HEK293 (cell line): ENCODE data around the gene GET3.
A peak's percentile ranks its signal among the peaks of the same experiment; 100 is the strongest.

Experiments used
- CTCF ChIA-PET: fragments of 350-600 bp; formaldehyde crosslinking; extraction: SDS; loops from one replicate; lab custom pipeline; 2021; ENCODE audit warnings: antibody characterized with exemption; lab: Yijun Ruan, JAX
- POLR2A ChIA-PET: fragments of 300-600 bp; formaldehyde crosslinking; extraction: SDS; loops from one replicate; lab custom pipeline; 2020; ENCODE audit warnings: antibody characterized with exemption, inconsistent platforms; lab: Yijun Ruan, JAX
- H3K27ac ChIP-seq: fragments of 200-500 bp; sonication (Bioruptor generic); 2 replicates; pipeline ENCODE4 v1.5.1; 2014; ENCODE audit warnings: low read depth, low read length, control low read depth, inconsistent platforms; ENCODE audit errors: extremely low read depth
- H3K36me3 ChIP-seq, 2 experiments: fragments of 200-500 bp in 1 of 2; sonication (Bioruptor generic) in 1 of 2; 1 replicate in 1 of 2; 2 replicates in 1 of 2; pipeline ENCODE4 v1.5.1; 2014 to 2017; ENCODE audit warnings: inconsistent platforms in 2 of 2, low read length in 2 of 2; ENCODE audit not compliant: control insufficient read depth in 2 of 2, insufficient read depth in 1 of 2
- H3K4me1 ChIP-seq: fragments of 200-500 bp; sonication (Bioruptor generic); 2 replicates; pipeline ENCODE4 v1.5.1; 2014; ENCODE audit warnings: mild to moderate bottlenecking, low read length, inconsistent platforms; ENCODE audit not compliant: control insufficient read depth, insufficient read depth
- H3K4me3 ChIP-seq: 2 replicates; pipeline ENCODE4 v1.5.1; 2011; ENCODE audit warnings: low read depth, mild to moderate bottlenecking, control low read depth, low read length, moderate library complexity
- H3K9me3 ChIP-seq: fragments of 200-500 bp; sonication (Bioruptor generic); 2 replicates; pipeline ENCODE4 v1.5.1; 2014; ENCODE audit warnings: low read depth, low read length, inconsistent platforms; ENCODE audit not compliant: control insufficient read depth, insufficient read depth
- GLI2 ChIP-seq: fragments of 450-650 bp; formaldehyde crosslinking; IDR thresholded peaks from 2 replicates; pipeline ENCODE4; 2017; ENCODE audit warnings: missing biosample characterization, missing genetic modification characterization, low read depth, borderline replicate concordance
- IKZF3 ChIP-seq: fragments of 450-650 bp; IDR thresholded peaks from 2 replicates; pipeline ENCODE4 v1.5.0; 2018; ENCODE audit warnings: missing biosample characterization, mild to moderate bottlenecking, missing genetic modification characterization, moderate library complexity
- INSM2 ChIP-seq: fragments of 450-650 bp; formaldehyde crosslinking; IDR thresholded peaks from 2 replicates; pipeline ENCODE4 v1.5.1; 2016; ENCODE audit warnings: missing biosample characterization, missing genetic modification characterization
- KLF17 ChIP-seq: fragments of 450-650 bp; formaldehyde crosslinking; IDR thresholded peaks from 2 replicates; pipeline ENCODE4 v1.5.1; 2016; ENCODE audit warnings: missing biosample characterization, missing genetic modification characterization
- OSR2 ChIP-seq: fragments of 450-650 bp; formaldehyde crosslinking; IDR thresholded peaks from 2 replicates; pipeline ENCODE4 v1.5.1; 2016; ENCODE audit warnings: missing biosample characterization, missing genetic modification characterization
- PATZ1 ChIP-seq: fragments of 450-650 bp; formaldehyde crosslinking; IDR thresholded peaks from 2 replicates; pipeline ENCODE4 v1.5.1; 2016; ENCODE audit warnings: missing biosample characterization, missing genetic modification characterization
- SP7 ChIP-seq: fragments of 450-650 bp; formaldehyde crosslinking; IDR thresholded peaks from 2 replicates; pipeline ENCODE4 v1.5.1; 2016; ENCODE audit warnings: missing biosample characterization, missing genetic modification characterization
- ZBTB17 ChIP-seq: fragments of 450-650 bp; formaldehyde crosslinking; IDR thresholded peaks from 2 replicates; pipeline ENCODE4 v1.5.1; 2016; ENCODE audit warnings: missing biosample characterization, missing genetic modification characterization
- ZEB2 ChIP-seq: fragments of 450-650 bp; formaldehyde crosslinking; IDR thresholded peaks from 2 replicates; pipeline ENCODE4 v1.5.1; 2016; ENCODE audit warnings: missing biosample characterization, missing genetic modification characterization
- ZIC2 ChIP-seq: fragments of 450-650 bp; formaldehyde crosslinking; IDR thresholded peaks from 2 replicates; pipeline ENCODE4 v1.5.1; 2016; ENCODE audit warnings: missing biosample characterization, missing genetic modification characterization
- ZNF155 ChIP-seq: fragments of 450-650 bp; formaldehyde crosslinking; IDR thresholded peaks from 2 replicates; pipeline ENCODE4 v1.5.1; 2016; ENCODE audit warnings: missing biosample characterization, missing genetic modification characterization
- ZNF184 ChIP-seq: fragments of 450-650 bp; IDR thresholded peaks from 2 replicates; pipeline ENCODE4 v1.5.1; 2018; ENCODE audit warnings: missing biosample characterization, mild to moderate bottlenecking, missing genetic modification characterization
- ZNF280C ChIP-seq: fragments of 450-650 bp; formaldehyde crosslinking; IDR thresholded peaks from 2 replicates; pipeline ENCODE4 v1.5.1; 2016; ENCODE audit warnings: missing biosample characterization, missing genetic modification characterization
- ZNF398 ChIP-seq: fragments of 450-650 bp; formaldehyde crosslinking; IDR thresholded peaks from 2 replicates; pipeline ENCODE4 v1.5.1; 2017; ENCODE audit warnings: missing biosample characterization, missing genetic modification characterization
- ZNF629 ChIP-seq: fragments of 450-650 bp; formaldehyde crosslinking; IDR thresholded peaks from 2 replicates; pipeline ENCODE4 v1.5.1; 2017; ENCODE audit warnings: missing biosample characterization, missing genetic modification characterization
- ZNF639 ChIP-seq: fragments of 450-650 bp; formaldehyde crosslinking; IDR thresholded peaks from 2 replicates; pipeline ENCODE4 v1.5.1; 2016; ENCODE audit warnings: missing biosample characterization, missing genetic modification characterization
- ZSCAN16 ChIP-seq: fragments of 450-650 bp; formaldehyde crosslinking; IDR thresholded peaks from 2 replicates; pipeline ENCODE4 v1.5.1; 2016; ENCODE audit warnings: missing biosample characterization, missing genetic modification characterization
- ZXDB ChIP-seq: fragments of 450-650 bp; formaldehyde crosslinking; IDR thresholded peaks from 2 replicates; pipeline ENCODE4 v1.5.1; 2016; ENCODE audit warnings: missing biosample characterization, missing genetic modification characterization

GET3 gene

GRCh38 chr19:12748489-12748888 is 11.2 kb downstream of the GET3 start:
- H3K9me3 ChIP-seq: no peaks in the 10 kb centered on the region
- ChIA-PET POLR2A (no interaction called here), CTCF (interaction anchor here (1.4 to 4.8 kb wide), 2 partner anchors 9 kb away, joined by 14 to 31 read pairs; no protein-coding TSS in a partner anchor)
- TF ChIP-seq ZNF280C (tag by site-specific recombination) (no peak), IKZF3 (tag by site-specific recombination) (0 out of 2 replicates have a peak, but pooled peaks have one; percentile 15), ZIC2 (tag by site-specific recombination) (peak; percentile 74)
- no peak overlapping the region for H3K4me3 ChIP-seq
- peaks cover 0 to 40% of the 10 kb centered on the region in 2 experiments; a peak in 2 of 3 replicates for H3K36me3 ChIP-seq
- H3K4me1 ChIP-seq: peaks cover 10% of the 10 kb centered on the region
- no peak overlapping the region for H3K27ac ChIP-seq

GRCh38 chr19:12749938-12750521 is 12.7 kb downstream of the GET3 start:
- no peak overlapping the region; the same call in 1 of the 2 replicates for H3K27ac ChIP-seq
- CTCF ChIA-PET: interaction anchor here (0.8 to 1.8 kb wide), 6 partner anchors 8 to 46 kb away, joined by 3 to 14 read pairs (median 4); no protein-coding TSS in a partner anchor
- H3K4me1 ChIP-seq: peaks cover 10% of the 10 kb centered on the region
- H3K36me3 ChIP-seq: peaks cover 0 to 32% of the 10 kb centered on the region in 2 experiments; a peak in 2 of 3 replicates
- no peak overlapping the region for H3K4me3 ChIP-seq
- POLR2A ChIA-PET: interaction anchor here (1.4 kb wide), 1 partner anchor 131 kb away, joined by 3 read pairs; no protein-coding TSS in a partner anchor
- H3K9me3 ChIP-seq: no peaks in the 10 kb centered on the region
- TF ChIP-seq OSR2 (tag by site-specific recombination) (peak; percentile 83), ZNF629 (tag by site-specific recombination) (peak; percentile 49; the same call in 1 of the 2 replicates), ZSCAN16 (tag by site-specific recombination) (no peak), ZNF639 (tag by site-specific recombination) (0 out of 2 replicates have a peak, but pooled peaks have one; percentile 42), ZBTB17 (tag by site-specific recombination) (0 out of 2 replicates have a peak, but pooled peaks have one; percentile 18), ZEB2 (tag by site-specific recombination) (0 out of 2 replicates have a peak, but pooled peaks have one; percentile 3), GLI2 (tag by site-specific recombination) (peak; percentile 15; the same call in 1 of the 2 replicates), INSM2 (peak; percentile 46; the same call in 1 of the 2 replicates), ZXDB (tag by site-specific recombination) (peak; percentile 59; the same call in 1 of the 2 replicates), SP7 (peak; percentile 29; the same call in 1 of the 2 replicates), ZNF155 (no peak), ZNF398 (tag by site-specific recombination) (0 out of 2 replicates have a peak, but pooled peaks have one; percentile 19), KLF17 (peak; percentile 95), ZNF184 (tag by site-specific recombination) (no peak), PATZ1 (0 out of 2 replicates have a peak, but pooled peaks have one; percentile 33), ZIC2 (tag by site-specific recombination) (peak; percentile 74)
